Measurements from ENCODE around the gene RERE. TPM values are rescaled to one million over a fixed set of nuclear protein-coding genes. Genes with fewer than 3 reads are reported as not detected.

The RERE gene
- total RNA-seq, 1 donor from 2014 or later: 124 TPM

- Histone ChIP-seq H3K36me3 (ENCODE audit: insufficient read depth, low read length) (peaks cover 9% of the 10 kb centered on the region), H4K20me1 (ENCODE audit: insufficient read depth, low read length) (peaks cover 40% of the 10 kb centered on the region), H3K9ac (ENCODE audit: low read length) (no peak overlapping the region), H3K4me1 (ENCODE audit: insufficient read depth, low read length) (no peaks in the 10 kb centered on the region), H3K9me3 (ENCODE audit: insufficient read depth, low read depth, low read length) (no peaks in the 10 kb centered on the region), H3K27ac (ENCODE audit: low read depth, low read length) (no peak overlapping the region), H3K27me3 (ENCODE audit: insufficient read depth, low read length) (no peaks in the 10 kb centered on the region), H2AFZ (ENCODE audit: low read depth, low read length) (no peak overlapping the region), H3K79me2 (ENCODE audit: insufficient read depth, low read length) (peaks cover 25% of the 10 kb centered on the region), H3K4me2 (ENCODE audit: low read length) (no peak overlapping the region), H3K4me3 (ENCODE audit: insufficient read depth, low read depth, low read length) (no peak overlapping the region)
- H3K4me1 Mint-ChIP-seq (ENCODE audit: low read depth, unreplicated experiment): peaks cover 27% of the 10 kb centered on the region
- H3K36me3 Mint-ChIP-seq (ENCODE audit: low read depth, unreplicated experiment): peaks cover 25% of the 10 kb centered on the region
- DNase-seq (ENCODE audit: low read depth): no peak
- no peaks in the 10 kb centered on the region for H3K27me3 Mint-ChIP-seq (ENCODE audit: low read depth, unreplicated experiment)
- no peaks in the 10 kb centered on the region for H3K9me3 Mint-ChIP-seq (ENCODE audit: unreplicated experiment)
- no peak overlapping the region for H3K27ac Mint-ChIP-seq (ENCODE audit: unreplicated experiment)
- FAIRE-seq: no peak
- no peak overlapping the region for H3K4me3 Mint-ChIP-seq (ENCODE audit: unreplicated experiment)
- no peak for TF ChIP-seq CTCF (IDR thresholded peaks at IDR 0.05; ENCODE audit: insufficient read depth, low read depth, low read length)
- TF ChIP-seq EZH2 (IDR thresholded peaks at IDR 0.05; ENCODE audit: insufficient read depth, low read length): no peak
Observed at GRCh38 chr1:8363186-8363766, 454.2 kb downstream of the RERE start.

GRCh38 chr1:8362701-8363101, 454.7 kb downstream of the RERE start:
- Histone ChIP-seq H3K4me1 (ENCODE audit: insufficient read depth, low read length) (no peaks in the 10 kb centered on the region), H3K27ac (ENCODE audit: low read depth, low read length) (no peak overlapping the region), H2AFZ (ENCODE audit: low read depth, low read length) (no peak overlapping the region), H3K79me2 (ENCODE audit: insufficient read depth, low read length) (peaks cover 21% of the 10 kb centered on the region), H3K36me3 (ENCODE audit: insufficient read depth, low read length) (peaks cover 13% of the 10 kb centered on the region), H4K20me1 (ENCODE audit: insufficient read depth, low read length) (peaks cover 43% of the 10 kb centered on the region), H3K4me3 (ENCODE audit: insufficient read depth, low read depth, low read length) (no peak overlapping the region), H3K4me2 (ENCODE audit: low read length) (no peak overlapping the region), H3K9ac (ENCODE audit: low read length) (no peak overlapping the region), H3K27me3 (ENCODE audit: insufficient read depth, low read length) (no peaks in the 10 kb centered on the region), H3K9me3 (ENCODE audit: insufficient read depth, low read depth, low read length) (no peaks in the 10 kb centered on the region)
- H3K27me3 Mint-ChIP-seq (ENCODE audit: low read depth, unreplicated experiment): no peaks in the 10 kb centered on the region
- peaks cover 23% of the 10 kb centered on the region for H3K4me1 Mint-ChIP-seq (ENCODE audit: low read depth, unreplicated experiment)
- no peak for TF ChIP-seq CTCF (IDR thresholded peaks at IDR 0.05; ENCODE audit: insufficient read depth, low read depth, low read length)
- H3K4me3 Mint-ChIP-seq (ENCODE audit: unreplicated experiment): no peak overlapping the region
- peaks cover 30% of the 10 kb centered on the region for H3K36me3 Mint-ChIP-seq (ENCODE audit: low read depth, unreplicated experiment)
- no peaks in the 10 kb centered on the region for H3K9me3 Mint-ChIP-seq (ENCODE audit: unreplicated experiment)
- FAIRE-seq (no peak), DNase-seq (ENCODE audit: low read depth) (no peak)
- no peak overlapping the region for H3K27ac Mint-ChIP-seq (ENCODE audit: unreplicated experiment)

GRCh38 chr1:8361198-8361849, 456.1 kb downstream of the RERE start:
- TF ChIP-seq EZH2 (IDR thresholded peaks at IDR 0.05; ENCODE audit: insufficient read depth, low read length) (no peak), CTCF (IDR thresholded peaks at IDR 0.05; ENCODE audit: insufficient read depth, low read depth, low read length) (no peak)
- FAIRE-seq (no peak), DNase-seq (ENCODE audit: low read depth) (no peak)
- H3K4me2 ChIP-seq (ENCODE audit: low read length): no peak overlapping the region
- H3K27me3 ChIP-seq (ENCODE audit: insufficient read depth, low read length): no peaks in the 10 kb centered on the region
- H3K27ac Mint-ChIP-seq (ENCODE audit: unreplicated experiment): no peak overlapping the region
- no peak overlapping the region for H3K9ac ChIP-seq (ENCODE audit: low read length)
- H3K9me3 Mint-ChIP-seq (ENCODE audit: unreplicated experiment): peaks cover 2% of the 10 kb centered on the region
- no peak overlapping the region for H3K4me3 ChIP-seq (ENCODE audit: insufficient read depth, low read depth, low read length)
- peaks cover 17% of the 10 kb centered on the region for H3K36me3 ChIP-seq (ENCODE audit: insufficient read depth, low read length)
- H3K79me2 ChIP-seq (ENCODE audit: insufficient read depth, low read length): peaks cover 9% of the 10 kb centered on the region
- no peaks in the 10 kb centered on the region for H3K27me3 Mint-ChIP-seq (ENCODE audit: low read depth, unreplicated experiment)
- H3K4me3 Mint-ChIP-seq (ENCODE audit: unreplicated experiment): no peak overlapping the region
- H3K27ac ChIP-seq (ENCODE audit: low read depth, low read length): no peak overlapping the region
- peaks cover 10% of the 10 kb centered on the region for H3K4me1 Mint-ChIP-seq (ENCODE audit: low read depth, unreplicated experiment)
- no peak overlapping the region for H2AFZ ChIP-seq (ENCODE audit: low read depth, low read length)
- no peaks in the 10 kb centered on the region for H3K9me3 ChIP-seq (ENCODE audit: insufficient read depth, low read depth, low read length)
- peaks cover 44% of the 10 kb centered on the region for H4K20me1 ChIP-seq (ENCODE audit: insufficient read depth, low read length)
- H3K36me3 Mint-ChIP-seq (ENCODE audit: low read depth, unreplicated experiment): peaks cover 32% of the 10 kb centered on the region
- H3K4me1 ChIP-seq (ENCODE audit: insufficient read depth, low read length): no peaks in the 10 kb centered on the region
